ENCODE data around the gene FBF1. TPM values are rescaled to one million over a fixed set of nuclear protein-coding genes. Genes with fewer than 3 reads are reported as not detected.

Gene FBF1
- total and polyA plus RNA-seq, 9 of the 15 experiments (the other 6 are each of a cell fraction or from before 2014, with no cell fraction given), result 0.46 to 14.9 (median 7.5) TPM

DNA sequence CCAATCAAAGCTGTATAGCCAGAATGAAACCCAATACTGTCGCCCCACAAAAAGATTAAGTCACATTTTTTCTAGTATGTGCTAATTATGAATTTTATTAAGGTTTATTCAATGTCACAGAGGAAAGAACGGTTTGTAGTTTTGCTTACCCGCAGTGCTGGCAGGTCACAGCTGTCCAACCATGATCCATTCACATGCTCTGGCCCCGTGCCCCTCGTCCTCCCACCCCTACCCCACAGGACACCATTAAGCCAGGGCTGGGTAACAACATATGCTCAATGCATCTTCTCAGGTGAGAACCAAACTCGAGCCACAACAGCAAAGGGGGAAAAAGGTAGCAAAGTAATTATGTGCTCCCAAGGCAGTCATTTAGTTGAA is 589 bp upstream of the FBF1 start:
- no peaks in the 10 kb centered on the region for H3K27me3 ChIP-seq (ENCODE audit: control insufficient read depth in 2 of 2, insufficient read depth in 2 of 2, low read length in 2 of 2)
- peak overlapping the region; percentile 85 to 98 for H3K9ac ChIP-seq (ENCODE audit: insufficient read depth in 1 of 2, low read depth in 2 of 2, low read length in 2 of 2)
- H2AFZ ChIP-seq (ENCODE audit: low read depth, low read length), result peak overlapping the region; percentile 91
- no TSS peak for BruUV-seq (replicated peaks)
- peaks cover 6% of the 10 kb centered on the region; the same call in 1 of the 3 replicates for H3K79me2 ChIP-seq (ENCODE audit: control insufficient read depth, insufficient read depth, low read length)
- no peak for TF ChIP-seq KAT2B (IDR thresholded peaks at IDR 0.05; ENCODE audit: low read depth, low read length)
- no peak for TF ChIP-seq SAFB (IDR thresholded peaks at IDR 0.05; ENCODE audit: borderline replicate concordance, low read depth, low read length)
- no peak for TF ChIP-seq CXXC5 (CRISPR knock-in tag; IDR thresholded peaks at IDR 0.05)
- TF ChIP-seq ZNF830 (CRISPR knock-in tag; IDR thresholded peaks at IDR 0.05), result no peak
- no peak for TF ChIP-seq ZNF174 (CRISPR knock-in tag; IDR thresholded peaks at IDR 0.05)
- TF ChIP-seq ZFX (CRISPR knock-in tag; IDR thresholded peaks at IDR 0.05), result no peak
- TF ChIP-seq, protein P1, sequence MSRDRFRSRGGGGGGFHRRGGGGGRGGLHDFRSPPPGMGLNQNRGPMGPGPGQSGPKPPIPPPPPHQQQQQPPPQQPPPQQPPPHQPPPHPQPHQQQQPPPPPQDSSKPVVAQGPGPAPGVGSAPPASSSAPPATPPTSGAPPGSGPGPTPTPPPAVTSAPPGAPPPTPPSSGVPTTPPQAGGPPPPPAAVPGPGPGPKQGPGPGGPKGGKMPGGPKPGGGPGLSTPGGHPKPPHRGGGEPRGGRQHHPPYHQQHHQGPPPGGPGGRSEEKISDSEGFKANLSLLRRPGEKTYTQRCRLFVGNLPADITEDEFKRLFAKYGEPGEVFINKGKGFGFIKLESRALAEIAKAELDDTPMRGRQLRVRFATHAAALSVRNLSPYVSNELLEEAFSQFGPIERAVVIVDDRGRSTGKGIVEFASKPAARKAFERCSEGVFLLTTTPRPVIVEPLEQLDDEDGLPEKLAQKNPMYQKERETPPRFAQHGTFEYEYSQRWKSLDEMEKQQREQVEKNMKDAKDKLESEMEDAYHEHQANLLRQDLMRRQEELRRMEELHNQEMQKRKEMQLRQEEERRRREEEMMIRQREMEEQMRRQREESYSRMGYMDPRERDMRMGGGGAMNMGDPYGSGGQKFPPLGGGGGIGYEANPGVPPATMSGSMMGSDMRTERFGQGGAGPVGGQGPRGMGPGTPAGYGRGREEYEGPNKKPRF (IDR thresholded peaks at IDR 0.05; ENCODE audit: low read depth, low read length), result no peak
- no peak for TF ChIP-seq BHLHE40 (IDR thresholded peaks at IDR 0.05; ENCODE audit: low read length)
- no peak for TF ChIP-seq PPARD (CRISPR knock-in tag; IDR thresholded peaks at IDR 0.05)
- no peak for TF ChIP-seq TCF3 (CRISPR knock-in tag; IDR thresholded peaks at IDR 0.05)
- no peak for TF ChIP-seq HNRNPUL1 (IDR thresholded peaks at IDR 0.05; ENCODE audit: low read length)
- no peak for TF ChIP-seq SIN3A (IDR thresholded peaks at IDR 0.05; ENCODE audit: borderline replicate concordance in 2 of 2, control insufficient read depth in 1 of 2, low read depth in 2 of 2, low read length in 2 of 2)
- TF ChIP-seq RBM34 (IDR thresholded peaks at IDR 0.05; ENCODE audit: borderline replicate concordance, insufficient read depth, low read length), result no peak
- TF ChIP-seq, protein P2, sequence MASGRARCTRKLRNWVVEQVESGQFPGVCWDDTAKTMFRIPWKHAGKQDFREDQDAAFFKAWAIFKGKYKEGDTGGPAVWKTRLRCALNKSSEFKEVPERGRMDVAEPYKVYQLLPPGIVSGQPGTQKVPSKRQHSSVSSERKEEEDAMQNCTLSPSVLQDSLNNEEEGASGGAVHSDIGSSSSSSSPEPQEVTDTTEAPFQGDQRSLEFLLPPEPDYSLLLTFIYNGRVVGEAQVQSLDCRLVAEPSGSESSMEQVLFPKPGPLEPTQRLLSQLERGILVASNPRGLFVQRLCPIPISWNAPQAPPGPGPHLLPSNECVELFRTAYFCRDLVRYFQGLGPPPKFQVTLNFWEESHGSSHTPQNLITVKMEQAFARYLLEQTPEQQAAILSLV (tag; IDR thresholded peaks at IDR 0.05), result no peak
- no peak for TF ChIP-seq PCBP1 (IDR thresholded peaks at IDR 0.05; ENCODE audit: low read depth, low read length, poor library complexity, severe bottlenecking)
- no peak for TF ChIP-seq ARID1B (IDR thresholded peaks at IDR 0.05)
- no peak for TF ChIP-seq RBM39 (optimal IDR thresholded peaks at IDR 0.05; ENCODE audit: low read depth, low read length)
- TF ChIP-seq, protein P3, sequence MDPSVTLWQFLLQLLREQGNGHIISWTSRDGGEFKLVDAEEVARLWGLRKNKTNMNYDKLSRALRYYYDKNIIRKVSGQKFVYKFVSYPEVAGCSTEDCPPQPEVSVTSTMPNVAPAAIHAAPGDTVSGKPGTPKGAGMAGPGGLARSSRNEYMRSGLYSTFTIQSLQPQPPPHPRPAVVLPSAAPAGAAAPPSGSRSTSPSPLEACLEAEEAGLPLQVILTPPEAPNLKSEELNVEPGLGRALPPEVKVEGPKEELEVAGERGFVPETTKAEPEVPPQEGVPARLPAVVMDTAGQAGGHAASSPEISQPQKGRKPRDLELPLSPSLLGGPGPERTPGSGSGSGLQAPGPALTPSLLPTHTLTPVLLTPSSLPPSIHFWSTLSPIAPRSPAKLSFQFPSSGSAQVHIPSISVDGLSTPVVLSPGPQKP (CRISPR knock-in tag; IDR thresholded peaks at IDR 0.05), result no peak
- TF ChIP-seq MCM3 (IDR thresholded peaks at IDR 0.05), result no peak
- peak overlapping the region; percentile 87 for H3K4me2 ChIP-seq (ENCODE audit: insufficient read depth, low read length)
- no peaks in the 10 kb centered on the region for H3K9me3 ChIP-seq (replicated peaks; ENCODE audit: control insufficient read depth, insufficient read depth, low read depth, low read length)
- 22% methylated on average over 6 of the region's 6 CpGs for WGBS (ENCODE audit: insufficient coverage, low coverage, missing lambda C conversion rate)
- intact Hi-C loops (cut with micrococcal nuclease) (loop anchor here (5.0 kb wide), 1 partner anchor 36 kb away; the partner anchor contains the start of genes ACOX1 and TEN1), in situ Hi-C loops (cut with MboI) (no loop called here)
- DNase-seq (ENCODE audit: extremely low read depth in 1 of 4, low spot score in 3 of 4), result peak in 1 of 4 experiments; percentile 26
- no peak for FAIRE-seq
- no peaks in the 10 kb centered on the region for H3K9me1 ChIP-seq (ENCODE audit: control insufficient read depth, insufficient read depth, low read length)
- POLR2A ChIA-PET, result interaction anchor here (0.6 to 1.8 kb wide), 13 partner anchors 8 to 458 kb away, joined by 3 to 15 read pairs (median 3); partner anchors contain the start of genes ACOX1 and TEN1
- peaks cover 3% of the 10 kb centered on the region; the same call in 1 of the 3 replicates for H3K36me3 ChIP-seq (ENCODE audit: control insufficient read depth, insufficient read depth, low read length)
- H3K4me1 ChIP-seq (replicated peaks in 1 of 2; ENCODE audit: control insufficient read depth in 2 of 2, insufficient read depth in 2 of 2, low read length in 2 of 2), result peaks cover 0 to 13% of the 10 kb centered on the region in 2 experiments; a peak in 3 of 5 replicates
- peak overlapping the region; percentile 49; the same call in 2 of the 3 replicates for H3K27ac ChIP-seq (ENCODE audit: extremely low read depth, low read depth, low read length)
- ATAC-seq, result 0 out of 3 replicates have a peak, but pooled peaks have one; percentile 2
- CTCF ChIA-PET (ENCODE audit: low intra/inter-chr PET ratio), result no interaction called here
- H3K4me3 ChIP-seq, result peak overlapping the region; percentile 78
- H4K20me1 ChIP-seq (replicated peaks; ENCODE audit: control insufficient read depth, insufficient read depth, low read length), result no peaks in the 10 kb centered on the region
